HepG2 (cell line): Measurements from ENCODE around the gene CD68. TPM values are rescaled to one million over a fixed set of nuclear protein-coding genes. Genes with fewer than 3 reads are reported as not detected.

ENCODE experiments used
- ATAC-seq: fragments of 200-7000 bp; cut with Tn5 transposase; 3 replicates; pipeline ENCODE4 v1.9.1; 2020; ENCODE audit warnings: mild to moderate bottlenecking, moderate library complexity
- BruUV-seq: library from RNA; stranded (reverse); fragments of 400-500 nt; replicated peaks from 2 replicates; lab custom pipeline; 2021; lab: Mats Ljungman, UMichigan
- CTCF ChIA-PET: fragments of 300-600 bp; formaldehyde crosslinking; extraction: SDS; loops from one replicate; lab custom pipeline; 2021; ENCODE audit warnings: low total read pairs, inconsistent platforms, low intra/inter-chr PET ratio; lab: Yijun Ruan, JAX
- POLR2A ChIA-PET: fragments of 350-600 bp; sonication (Branson Sonifier 250); formaldehyde crosslinking; loops from one replicate; lab custom pipeline; 2020; ENCODE audit warnings: antibody characterized with exemption, inconsistent platforms; lab: Yijun Ruan, JAX
- DNase-seq: peaks from one replicate; pipeline ENCODE4 v3.0.0-alpha.2; 2015; ENCODE audit warnings: low spot score
- FAIRE-seq: peaks from 3 replicates; lab custom pipeline; 2011; peaks lifted over from hg19 to GRCh38; lab: Jason Lieb, UNC
- H2AFZ ChIP-seq: one replicate; pipeline ENCODE4 v1.6.1; 2011; ENCODE audit warnings: low read length, inconsistent platforms
- H3K27ac ChIP-seq: fragments of 300-600 bp; 3 replicates; pipeline ENCODE4 v1.8.0; 2011; ENCODE audit warnings: mixed run types, mild to moderate bottlenecking, mixed read lengths, low read length, inconsistent platforms; ENCODE audit not compliant: insufficient read depth; ENCODE audit errors: extremely low read length
- H3K27me3 ChIP-seq, 2 experiments: fragments of 200-600 bp in 1 of 2; 2 replicates in 1 of 2; 3 replicates in 1 of 2; pipeline versions ENCODE4 v1.6.0 to v1.8.0; 2011; ENCODE audit warnings: low read length in 2 of 2, mild to moderate bottlenecking in 2 of 2, moderate library complexity in 2 of 2, inconsistent platforms in 1 of 2; ENCODE audit not compliant: insufficient read depth in 2 of 2, control insufficient read depth in 1 of 2
- H3K36me3 ChIP-seq, 2 experiments: fragments of 200-600 bp in 1 of 2; replicated peaks in 1 of 2; 2 replicates in 1 of 2; 3 replicates in 1 of 2; pipeline versions ENCODE4 v1.5.1 to v1.8.0; 2011; ENCODE audit warnings: low read length in 2 of 2, inconsistent platforms in 1 of 2; ENCODE audit not compliant: insufficient read depth in 2 of 2, control insufficient read depth in 1 of 2
- H3K4me1 ChIP-seq: 2 replicates; pipeline ENCODE4 v1.5.1; 2012; ENCODE audit warnings: low read length, inconsistent platforms; ENCODE audit not compliant: insufficient read depth
- H3K4me2 ChIP-seq: 2 replicates; pipeline ENCODE4 v1.6.0; 2011; ENCODE audit warnings: low read depth, low read length, inconsistent platforms
- H3K4me3 ChIP-seq, 3 experiments: fragments of 200-600 bp in 1 of 3; sonication (generic), shearing (Covaris generic) in 1 of 3; replicated peaks in 1 of 3; 2 replicates each; pipeline ENCODE4 v1.5.1; 2011 to 2016; ENCODE audit warnings: low read length in 3 of 3, inconsistent platforms in 2 of 3, low read depth in 2 of 3, mild to moderate bottlenecking in 2 of 3, control low read depth in 1 of 3, mixed read lengths in 1 of 3; ENCODE audit not compliant: insufficient read depth in 1 of 3
- H3K79me2 ChIP-seq: one replicate; pipeline ENCODE4 v1.6.1; 2011; ENCODE audit warnings: low read length, inconsistent platforms; ENCODE audit not compliant: insufficient read depth
- H3K9ac ChIP-seq: 2 replicates; pipeline ENCODE4 v1.6.0; 2011; ENCODE audit warnings: mild to moderate bottlenecking, low read depth, low read length, inconsistent platforms; ENCODE audit not compliant: insufficient read depth
- H3K9me3 ChIP-seq: 2 replicates; pipeline ENCODE4 v1.5.1; 2012; ENCODE audit warnings: mild to moderate bottlenecking, low read length
- H4K20me1 ChIP-seq: 2 replicates; pipeline ENCODE4 v1.6.0; 2011; ENCODE audit warnings: inconsistent platforms, mild to moderate bottlenecking, low read length, moderate library complexity; ENCODE audit not compliant: insufficient read depth
- ELF3 ChIP-seq: IDR thresholded peaks from 2 replicates; pipeline ENCODE4 v1.6.1; 2016; ENCODE audit warnings: missing genetic modification reagents, missing compliant biosample characterization
- FOXM1 ChIP-seq: sonication (generic); formaldehyde crosslinking; IDR thresholded peaks from 2 replicates; pipeline ENCODE4 v1.5.0; 2020; ENCODE audit warnings: missing genetic modification reagents
- GZF1 ChIP-seq: sonication (generic); formaldehyde crosslinking; IDR thresholded peaks from 2 replicates; pipeline ENCODE4 v1.5.1; 2020; ENCODE audit warnings: mild to moderate bottlenecking, missing genetic modification reagents
- IKZF1 ChIP-seq: fragments of 450-650 bp; IDR thresholded peaks from 2 replicates; pipeline ENCODE4 v1.7.1; 2016
- MYNN ChIP-seq: sonication (generic); formaldehyde crosslinking; IDR thresholded peaks from 2 replicates; pipeline ENCODE4 v1.4.0; 2020; ENCODE audit warnings: mild to moderate bottlenecking, low read depth, missing genetic modification reagents
- MZF1 ChIP-seq: sonication (generic); formaldehyde crosslinking; IDR thresholded peaks from 2 replicates; pipeline ENCODE4 v1.8.1; 2023; ENCODE audit warnings: mild to moderate bottlenecking, missing genetic modification reagents, borderline replicate concordance
- PPARG ChIP-seq: conservative IDR thresholded peaks from 2 replicates; pipeline ENCODE4 v1.6.1; 2016; ENCODE audit warnings: missing biosample characterization, missing genetic modification reagents
- TEAD3 ChIP-seq: optimal IDR thresholded peaks from 2 replicates; pipeline ENCODE3; 2016; ENCODE audit warnings: borderline replicate concordance
- TOPORS ChIP-seq: sonication (generic); formaldehyde crosslinking; IDR thresholded peaks from 2 replicates; pipeline ENCODE4 v1.8.0; 2023; ENCODE audit warnings: mild to moderate bottlenecking, missing genetic modification reagents
- ZNF251 ChIP-seq: sonication (generic); formaldehyde crosslinking; IDR thresholded peaks from 2 replicates; pipeline ENCODE4 v1.9.0; 2021; ENCODE audit warnings: mild to moderate bottlenecking, missing genetic modification reagents
- ZNF329 ChIP-seq: sonication (generic); formaldehyde crosslinking; IDR thresholded peaks from 2 replicates; pipeline ENCODE4 v1.9.0; 2021; ENCODE audit warnings: low read depth, mild to moderate bottlenecking, missing genetic modification reagents
- ZNF629 ChIP-seq: sonication (generic); formaldehyde crosslinking; conservative IDR thresholded peaks from 2 replicates; pipeline ENCODE4 v1.5.0; 2020; ENCODE audit warnings: missing genetic modification reagents
- ZNF672 ChIP-seq: sonication (generic); formaldehyde crosslinking; IDR thresholded peaks from 2 replicates; pipeline ENCODE4 v1.8.1; 2022; ENCODE audit warnings: missing genetic modification reagents
- WGBS: methylation state at CpG from one replicate; pipeline ENCODE4 v1.1.6; 2017; ENCODE audit warnings: low lambda C conversion rate; 5-methylcytosine and 5-hydroxymethylcytosine counted together
- in situ Hi-C: cut with HindIII; loops from 2 replicates; pipeline ENCODE4 v1.10.0; 2017; ENCODE audit warnings: low pct_unique_long_range_greater_than_20kb; ENCODE audit not compliant: extremely low pct_ligation_motif_present
- intact Hi-C: fragments of 100-400 bp; cut with micrococcal nuclease; formaldehyde crosslinking; loops from one replicate; pipeline ENCODE4 v1.10.0; 2022; ENCODE audit not compliant: unreplicated experiment
- polyA plus RNA-seq, 8 experiments: library from polyadenylated mRNA; depleted of rRNA in 3 of 8; stranded (reverse) in 7 of 8; unstranded in 1 of 8; fragments of >200 nt; fragmentation: Illumina TruSeq in 4 of 8; extraction: Trizol in 4 of 8; gene quantifications; 2 replicates each; pipeline versions ENCODE4 v1.2.1 to v1.2.3, GENCODE V29; 2011 to 2016; ENCODE audit warnings: low read depth in 4 of 8, missing spikeins in 1 of 8, mixed read lengths in 1 of 8; ENCODE audit not compliant: insufficient read depth in 1 of 8
- total RNA-seq, 5 experiments: library from RNA; depleted of rRNA; stranded (reverse); fragments of >200 nt; fragmentation: Illumina TruSeq; extraction: Trizol; gene quantifications; 2 replicates each; pipeline ENCODE4 v1.2.3, GENCODE V29; 2016; ENCODE audit warnings: low read depth in 1 of 5
- TF ChIP-seq, protein P1 (sequence below): sonication (generic); formaldehyde crosslinking; IDR thresholded peaks from 2 replicates; pipeline ENCODE4 v1.4.0; 2020; ENCODE audit warnings: low read depth, mild to moderate bottlenecking, missing genetic modification reagents
- TF ChIP-seq, protein P2 (sequence below): sonication (generic); formaldehyde crosslinking; IDR thresholded peaks from 2 replicates; pipeline ENCODE4 v1.5.0; 2020; ENCODE audit warnings: missing genetic modification reagents, mild to moderate bottlenecking, borderline replicate concordance
- TF ChIP-seq, protein P3 (sequence below): sonication (generic); formaldehyde crosslinking; IDR thresholded peaks from 2 replicates; pipeline ENCODE4 v1.8.1; 2023; ENCODE audit warnings: mild to moderate bottlenecking, moderate library complexity, missing genetic modification reagents

The CD68 gene
- total and polyA plus RNA-seq, 2 of the 13 experiments (the other 11 are each of a cell fraction or from before 2014, with no cell fraction given), result 10.3 to 104 TPM

- TF ChIP-seq, protein P1, sequence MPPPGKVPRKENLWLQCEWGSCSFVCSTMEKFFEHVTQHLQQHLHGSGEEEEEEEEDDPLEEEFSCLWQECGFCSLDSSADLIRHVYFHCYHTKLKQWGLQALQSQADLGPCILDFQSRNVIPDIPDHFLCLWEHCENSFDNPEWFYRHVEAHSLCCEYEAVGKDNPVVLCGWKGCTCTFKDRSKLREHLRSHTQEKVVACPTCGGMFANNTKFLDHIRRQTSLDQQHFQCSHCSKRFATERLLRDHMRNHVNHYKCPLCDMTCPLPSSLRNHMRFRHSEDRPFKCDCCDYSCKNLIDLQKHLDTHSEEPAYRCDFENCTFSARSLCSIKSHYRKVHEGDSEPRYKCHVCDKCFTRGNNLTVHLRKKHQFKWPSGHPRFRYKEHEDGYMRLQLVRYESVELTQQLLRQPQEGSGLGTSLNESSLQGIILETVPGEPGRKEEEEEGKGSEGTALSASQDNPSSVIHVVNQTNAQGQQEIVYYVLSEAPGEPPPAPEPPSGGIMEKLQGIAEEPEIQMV (CRISPR knock-in tag), result no peak
- TF ChIP-seq ZNF329 (CRISPR knock-in tag) (no peak), ELF3 (CRISPR knock-in tag) (no peak)
- TF ChIP-seq, protein P2, sequence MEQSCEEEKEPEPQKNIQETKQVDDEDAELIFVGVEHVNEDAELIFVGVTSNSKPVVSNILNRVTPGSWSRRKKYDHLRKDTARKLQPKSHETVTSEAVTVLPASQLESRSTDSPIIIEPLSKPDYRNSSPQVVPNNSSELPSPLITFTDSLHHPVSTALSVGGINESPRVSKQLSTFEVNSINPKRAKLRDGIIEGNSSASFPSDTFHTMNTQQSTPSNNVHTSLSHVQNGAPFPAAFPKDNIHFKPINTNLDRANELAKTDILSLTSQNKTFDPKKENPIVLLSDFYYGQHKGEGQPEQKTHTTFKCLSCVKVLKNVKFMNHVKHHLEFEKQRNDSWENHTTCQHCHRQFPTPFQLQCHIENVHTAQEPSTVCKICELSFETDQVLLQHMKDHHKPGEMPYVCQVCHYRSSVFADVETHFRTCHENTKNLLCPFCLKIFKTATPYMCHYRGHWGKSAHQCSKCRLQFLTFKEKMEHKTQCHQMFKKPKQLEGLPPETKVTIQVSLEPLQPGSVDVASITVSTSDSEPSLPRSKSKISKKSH (CRISPR knock-in tag), result no peak
Observed at GRCh38 chr17:7606280-7606679, 26.8 kb downstream of the CD68 start (continued).

DNA sequence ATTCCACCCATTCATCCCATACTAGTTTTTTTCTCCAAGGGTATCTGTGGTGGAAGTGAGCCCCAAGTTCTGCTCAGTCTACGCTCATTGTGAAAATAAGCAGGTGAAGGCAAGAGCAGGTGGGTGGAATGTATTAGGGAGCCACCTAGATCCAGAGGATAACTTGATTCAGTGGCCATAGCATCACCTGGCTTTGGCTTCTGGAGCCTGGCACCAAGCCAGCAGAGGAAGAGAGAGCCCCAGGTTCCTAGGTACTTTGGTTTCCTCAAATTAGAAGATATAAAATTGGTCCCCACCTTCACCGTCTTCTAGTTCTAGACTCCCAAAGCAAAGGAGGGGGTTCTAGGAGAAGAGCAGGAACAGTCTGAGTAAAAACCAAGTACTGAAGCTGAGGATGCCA lies 31.2 kb downstream of the CD68 start:
- Histone ChIP-seq H3K4me2 (no peak overlapping the region), H3K9ac (no peak overlapping the region), H3K36me3 (peaks cover 3 to 23% of the 10 kb centered on the region in 2 experiments; a peak in 4 of 5 replicates), H3K4me1 (peaks cover 35% of the 10 kb centered on the region), H3K27ac (no peak overlapping the region), H3K9me3 (no peaks in the 10 kb centered on the region), H2AFZ (no peak overlapping the region), H3K27me3 (no peaks in the 10 kb centered on the region), H3K79me2 (peaks cover 36% of the 10 kb centered on the region), H4K20me1 (no peaks in the 10 kb centered on the region), H3K4me3 (no peak overlapping the region)
- intact Hi-C loops, result no loop called here
- DNase-seq (no peak), FAIRE-seq (no peak), ATAC-seq (no peak)
- CTCF ChIA-PET, result no interaction called here
- in situ Hi-C loops, result no loop called here
- POLR2A ChIA-PET, result interaction anchor here (2.3 to 3.5 kb wide), 2 partner anchors 16 to 76 kb away, joined by 6 to 16 read pairs; partner anchors contain the start of genes SAT2 and TP53
- 100% methylated on average over 2 of the region's 2 CpGs for WGBS
- BruUV-seq, result no TSS peak
- TF ChIP-seq MZF1 (CRISPR knock-in tag) (no peak), MYNN (CRISPR knock-in tag) (no peak), ZNF629 (no peak), PPARG (CRISPR knock-in tag) (no peak), IKZF1 (no peak), TEAD3 (no peak), GZF1 (CRISPR knock-in tag) (no peak), ZNF672 (CRISPR knock-in tag) (no peak), TOPORS (CRISPR knock-in tag) (no peak), ZNF251 (CRISPR knock-in tag) (no peak), FOXM1 (CRISPR knock-in tag) (no peak)
- TF ChIP-seq, protein P3, sequence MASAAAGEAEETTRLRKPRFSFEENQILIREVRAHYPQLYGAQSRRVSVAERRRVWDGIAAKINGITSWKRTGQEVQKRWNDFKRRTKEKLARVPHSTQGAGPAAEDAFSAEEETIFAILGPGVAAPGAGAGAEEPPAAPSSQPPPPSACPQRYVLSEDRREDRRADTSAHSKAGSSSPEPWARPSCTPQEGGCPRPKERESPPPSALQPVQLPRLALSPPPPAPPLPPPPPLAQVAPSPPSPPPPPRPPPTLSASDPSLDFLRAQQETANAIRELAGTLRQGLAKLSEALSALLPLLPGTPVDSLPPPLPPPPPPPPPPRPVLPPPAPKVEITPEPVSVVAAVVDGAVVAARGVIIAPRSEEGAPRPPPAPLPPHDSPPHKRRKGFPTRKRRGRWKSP (CRISPR knock-in tag), result no peak
- TF ChIP-seq, protein P2 (CRISPR knock-in tag), result no peak
